Gastrocnemius medialis (tissue), 4 donors: Measurements from ENCODE around the gene TMEM37. TPM values are rescaled to one million over a fixed set of nuclear protein-coding genes. Genes with fewer than 3 reads are reported as not detected.

Source experiments
- ATAC-seq, 2 donors: fragments of 150-250 bp; one replicate each; pipeline ENCODE4 v1.9.1; 2016
- DNase-seq, 2 donors: peaks; one replicate each; pipeline ENCODE4 v3.0.0-alpha.2; 2019
- H3K27ac ChIP-seq, 4 donors: fragments of 200-600 bp; sonication (generic); 1 replicate in 1 of 4; 2 replicates in 3 of 4; pipeline ENCODE4 v1.5.1; 2016 to 2018; ENCODE audit warnings: mild to moderate bottlenecking in 2 of 4, moderate library complexity in 1 of 4
- H3K27me3 ChIP-seq, 3 donors: fragments of 200-600 bp; sonication (generic) in 2 of 3; 1 replicate in 1 of 3; 2 replicates in 2 of 3; pipeline versions ENCODE4 v1.5.1 to v1.6.0; 2016 to 2019; ENCODE audit warnings: mild to moderate bottlenecking in 1 of 3, moderate library complexity in 1 of 3
- H3K36me3 ChIP-seq, 2 donors: fragments of 200-600 bp; sonication (generic) in 1 of 2; one replicate each; pipeline ENCODE4 v1.5.1; 2017 to 2018
- H3K4me1 ChIP-seq, 2 donors: fragments of 200-600 bp; sonication (generic) in 1 of 2; one replicate each; pipeline ENCODE4 v1.5.1; 2016 to 2017; ENCODE audit warnings: mild to moderate bottlenecking in 2 of 2
- H3K4me3 ChIP-seq, 4 donors: fragments of 200-600 bp; sonication (generic) in 3 of 4; 1 replicate in 1 of 4; 2 replicates in 3 of 4; pipeline ENCODE4 v1.5.1; 2016 to 2019; ENCODE audit warnings: mild to moderate bottlenecking in 2 of 4
- H3K9me3 ChIP-seq, 3 donors: fragments of 200-600 bp; sonication (generic) in 2 of 3; 1 replicate in 1 of 3; 2 replicates in 2 of 3; pipeline ENCODE4 v1.5.1; 2016 to 2019
- POLR2A ChIP-seq, 2 donors: fragments of 450-650 bp; IDR thresholded peaks; one replicate each; pipeline ENCODE4 v1.6.1; 2017; ENCODE audit warnings: antibody characterized with exemption in 2 of 2, mild to moderate bottlenecking in 2 of 2, moderate library complexity in 2 of 2
- in situ Hi-C, 4 donors: fragments of 200-750 bp; cut with MboI; loops; one replicate each; pipeline versions ENCODE4 v1.15.0 to v1.8.0; 2017; ENCODE audit warnings: low sequenced_read_pairs in 4 of 4
- intact Hi-C: fragments of 100-400 bp; cut with DNase I; formaldehyde crosslinking; loops from one replicate; pipeline ENCODE4 v1.15.1; 2023; ENCODE audit warnings: low total_unique reads
- total RNA-seq, 4 donors: library from RNA; depleted of rRNA; stranded (reverse); fragments of >200 nt; gene quantifications; one replicate each; pipeline versions ENCODE4 v1.1.0 to v1.2.3, GENCODE V29; 2016
- TF ChIP-seq, protein P1 (sequence below), 5 experiments: fragments of 450-650 bp in 3 of 5; fragments of 200-600 bp in 2 of 5; sonication (generic) in 2 of 5; IDR thresholded peaks in 4 of 5; conservative IDR thresholded peaks in 1 of 5; 1 replicate in 4 of 5; 2 replicates in 1 of 5; pipeline ENCODE4 v1.5.1; 2016 to 2019; ENCODE audit warnings: antibody characterized with exemption in 5 of 5, mild to moderate bottlenecking in 3 of 5, moderate library complexity in 3 of 5

Gene TMEM37
- total RNA-seq, 4 donors from 2014 or later, result 0.49 to 2.7 (median 0.64) TPM

DNA sequence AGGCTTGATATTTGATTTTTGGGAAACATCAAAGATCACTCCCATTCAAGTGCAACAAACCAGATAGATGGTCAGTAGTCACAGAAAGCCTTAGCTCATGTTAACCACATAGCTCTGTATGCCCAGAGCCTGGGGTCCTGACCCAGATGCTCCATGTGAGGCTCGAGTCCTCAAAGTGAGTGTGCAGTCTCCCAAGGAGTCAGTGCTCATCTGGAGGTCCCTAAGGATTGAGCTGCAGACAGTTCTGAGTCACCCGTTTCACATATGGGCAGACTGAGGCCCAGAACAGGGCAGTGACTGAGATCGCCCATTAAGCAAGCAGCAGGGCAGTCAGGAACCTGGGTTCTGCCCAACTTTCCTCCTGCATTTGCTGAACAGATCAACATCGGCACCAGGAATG, 9.2 kb downstream of the TMEM37 start:
- in situ Hi-C loops, result no loop called here
- ATAC-seq, result no peak

DNA sequence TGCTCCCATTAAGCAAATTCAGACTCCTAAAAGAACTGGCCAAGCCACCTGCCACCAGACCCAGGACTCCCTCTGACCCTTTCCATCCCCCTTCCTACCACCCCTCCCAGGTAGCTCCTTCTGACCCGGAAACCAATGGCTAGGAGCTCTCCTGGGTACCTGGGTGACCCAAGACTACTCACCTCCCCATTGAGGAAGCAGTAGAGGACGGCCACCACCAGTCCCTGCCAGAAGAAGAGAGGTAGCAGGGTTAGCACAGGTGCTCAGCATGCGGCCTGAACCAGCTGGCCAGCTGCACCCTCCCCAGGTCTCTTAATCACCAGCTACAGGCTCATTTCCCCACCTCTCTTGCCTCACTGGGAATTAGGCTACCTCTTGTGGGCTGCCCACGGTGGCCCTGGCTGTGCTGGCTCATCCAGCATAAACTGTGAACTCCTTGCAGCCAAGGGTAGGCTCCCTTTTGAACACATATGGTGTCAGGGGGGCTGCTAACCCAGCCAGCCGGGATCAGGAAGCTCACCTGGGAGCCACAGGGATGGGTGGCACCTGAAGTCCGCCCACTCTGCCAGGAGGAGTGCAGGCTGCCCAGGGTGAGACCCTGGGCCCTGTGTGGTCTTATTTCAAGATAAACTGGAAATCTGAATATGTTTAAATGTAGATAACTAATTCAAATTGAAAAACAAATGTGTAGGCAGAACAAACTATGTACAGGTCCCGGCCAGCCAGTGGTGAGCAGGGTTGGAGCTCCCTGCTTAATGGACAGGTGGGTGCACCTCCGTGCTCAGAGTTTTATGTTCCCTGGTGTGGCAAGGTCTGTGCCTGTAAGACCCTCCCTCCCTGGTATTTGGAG, 9.9 kb downstream of the TMEM37 start:
- no peak for TF ChIP-seq POLR2A (IDR thresholded peaks at IDR 0.05)
- TF ChIP-seq, protein P1, sequence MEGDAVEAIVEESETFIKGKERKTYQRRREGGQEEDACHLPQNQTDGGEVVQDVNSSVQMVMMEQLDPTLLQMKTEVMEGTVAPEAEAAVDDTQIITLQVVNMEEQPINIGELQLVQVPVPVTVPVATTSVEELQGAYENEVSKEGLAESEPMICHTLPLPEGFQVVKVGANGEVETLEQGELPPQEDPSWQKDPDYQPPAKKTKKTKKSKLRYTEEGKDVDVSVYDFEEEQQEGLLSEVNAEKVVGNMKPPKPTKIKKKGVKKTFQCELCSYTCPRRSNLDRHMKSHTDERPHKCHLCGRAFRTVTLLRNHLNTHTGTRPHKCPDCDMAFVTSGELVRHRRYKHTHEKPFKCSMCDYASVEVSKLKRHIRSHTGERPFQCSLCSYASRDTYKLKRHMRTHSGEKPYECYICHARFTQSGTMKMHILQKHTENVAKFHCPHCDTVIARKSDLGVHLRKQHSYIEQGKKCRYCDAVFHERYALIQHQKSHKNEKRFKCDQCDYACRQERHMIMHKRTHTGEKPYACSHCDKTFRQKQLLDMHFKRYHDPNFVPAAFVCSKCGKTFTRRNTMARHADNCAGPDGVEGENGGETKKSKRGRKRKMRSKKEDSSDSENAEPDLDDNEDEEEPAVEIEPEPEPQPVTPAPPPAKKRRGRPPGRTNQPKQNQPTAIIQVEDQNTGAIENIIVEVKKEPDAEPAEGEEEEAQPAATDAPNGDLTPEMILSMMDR (IDR thresholded peaks at IDR 0.05 in 4 of 5, conservative IDR thresholded peaks at IDR 0.05 in 1 of 5), result no peak
- H3K27ac ChIP-seq, result no peak overlapping the region
- no peaks in the 10 kb centered on the region for H3K4me1 ChIP-seq
- no peaks in the 10 kb centered on the region for H3K27me3 ChIP-seq
- DNase-seq (no peak), ATAC-seq (no peak)
- no peaks in the 10 kb centered on the region for H3K9me3 ChIP-seq
- intact Hi-C loops (no loop called here), in situ Hi-C loops (no loop called here)
- H3K4me3 ChIP-seq, result no peak overlapping the region
- H3K36me3 ChIP-seq, result no peaks in the 10 kb centered on the region

More for the DNA sequence above, 9.2 kb downstream of the TMEM37 start:
- DNase-seq, result no peak
- Histone ChIP-seq H3K27ac (no peak overlapping the region), H3K4me3 (no peak overlapping the region), H3K4me1 (no peaks in the 10 kb centered on the region), H3K27me3 (no peaks in the 10 kb centered on the region), H3K9me3 (no peaks in the 10 kb centered on the region), H3K36me3 (no peaks in the 10 kb centered on the region)
- no peak for TF ChIP-seq POLR2A (IDR thresholded peaks at IDR 0.05)
- TF ChIP-seq, protein P1 (IDR thresholded peaks at IDR 0.05 in 4 of 5, conservative IDR thresholded peaks at IDR 0.05 in 1 of 5), result no peak
- intact Hi-C loops, result no loop called here

DNA sequence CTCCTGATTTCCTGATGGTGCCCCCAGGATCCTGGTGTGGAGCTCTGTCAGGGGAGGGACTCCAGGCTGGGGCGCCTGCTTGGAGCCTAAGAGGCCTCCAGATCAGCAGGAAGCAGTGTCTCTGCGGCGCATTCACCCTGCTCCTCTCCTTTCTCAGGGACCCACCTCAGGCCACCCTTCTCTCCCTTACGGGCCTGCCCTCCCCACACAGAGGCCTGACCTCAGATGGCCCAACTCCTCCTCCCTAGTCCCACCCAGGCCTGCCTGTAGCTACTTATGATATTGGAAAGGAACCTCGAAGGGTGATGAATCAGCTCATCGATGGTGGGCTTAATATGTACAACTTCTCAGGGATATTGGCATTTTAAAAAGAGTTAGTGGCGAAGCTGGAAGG, 10.6 kb downstream of the TMEM37 start:
- no peaks in the 10 kb centered on the region for H3K4me1 ChIP-seq
- no peaks in the 10 kb centered on the region for H3K27me3 ChIP-seq
- in situ Hi-C loops, result no loop called here
- no peak overlapping the region for H3K27ac ChIP-seq
- ATAC-seq (no peak), DNase-seq (no peak)
- no peaks in the 10 kb centered on the region for H3K36me3 ChIP-seq
- no peak overlapping the region for H3K4me3 ChIP-seq
- intact Hi-C loops, result no loop called here
- TF ChIP-seq, protein P1 (IDR thresholded peaks at IDR 0.05 in 4 of 5, conservative IDR thresholded peaks at IDR 0.05 in 1 of 5), result no peak
- TF ChIP-seq POLR2A (IDR thresholded peaks at IDR 0.05), result no peak
- H3K9me3 ChIP-seq, result no peaks in the 10 kb centered on the region

DNA sequence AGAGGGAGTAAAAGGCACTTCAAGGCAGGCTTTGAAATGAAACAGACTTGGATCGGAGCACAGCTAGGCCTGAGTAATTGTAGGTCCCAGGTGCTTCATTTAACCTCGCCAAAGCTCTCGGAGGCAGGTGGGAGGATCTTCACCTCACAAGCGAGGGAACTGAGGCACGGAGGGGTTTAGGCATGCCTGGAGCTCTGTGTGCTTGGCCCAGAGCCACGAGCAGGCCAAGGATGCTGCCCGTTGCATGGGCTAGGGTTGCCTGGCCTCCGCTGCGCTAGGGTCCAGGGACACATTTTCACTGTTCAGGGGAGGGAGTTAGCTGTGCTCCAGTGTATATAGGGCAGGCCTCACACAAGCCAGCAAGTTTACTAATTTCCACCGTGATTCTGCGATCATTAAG, 11.2 kb downstream of the TMEM37 start:
- ATAC-seq (no peak), DNase-seq (no peak)
- TF ChIP-seq POLR2A (IDR thresholded peaks at IDR 0.05), result no peak
- TF ChIP-seq, protein P1 (IDR thresholded peaks at IDR 0.05 in 4 of 5, conservative IDR thresholded peaks at IDR 0.05 in 1 of 5), result no peak
- intact Hi-C loops (no loop called here), in situ Hi-C loops (no loop called here)
- H3K27ac ChIP-seq, result no peak overlapping the region
- no peak overlapping the region for H3K4me3 ChIP-seq
- no peaks in the 10 kb centered on the region for H3K36me3 ChIP-seq
- H3K4me1 ChIP-seq, result no peaks in the 10 kb centered on the region
- no peaks in the 10 kb centered on the region for H3K27me3 ChIP-seq
- no peaks in the 10 kb centered on the region for H3K9me3 ChIP-seq
